HL-60 (cell line): Measurements from ENCODE around the gene CYP4F11.

Experiments used
- GABPA ChIP-seq: IDR thresholded peaks from 2 replicates; pipeline ENCODE4 v1.6.1; 2012; ENCODE audit warnings: low read depth
- POLR2AphosphoS5 ChIP-seq: IDR thresholded peaks from 2 replicates; pipeline ENCODE4 v1.6.1; 2012; ENCODE audit warnings: low read depth
- SPI1 ChIP-seq: IDR thresholded peaks from 2 replicates; pipeline ENCODE4 v1.6.1; 2012; ENCODE audit warnings: low read depth, mild to moderate bottlenecking, borderline replicate concordance
- TF ChIP-seq, protein P1 (sequence below): IDR thresholded peaks from 2 replicates; pipeline ENCODE4 v1.6.1; 2012; ENCODE audit warnings: low read depth; ENCODE audit not compliant: insufficient replicate concordance
- TF ChIP-seq, protein P2 (sequence below): IDR thresholded peaks from one replicate; pipeline ENCODE4 v1.5.1; 2011; ENCODE audit warnings: low read length, control low read depth, inconsistent platforms; ENCODE audit not compliant: insufficient read depth

DNA sequence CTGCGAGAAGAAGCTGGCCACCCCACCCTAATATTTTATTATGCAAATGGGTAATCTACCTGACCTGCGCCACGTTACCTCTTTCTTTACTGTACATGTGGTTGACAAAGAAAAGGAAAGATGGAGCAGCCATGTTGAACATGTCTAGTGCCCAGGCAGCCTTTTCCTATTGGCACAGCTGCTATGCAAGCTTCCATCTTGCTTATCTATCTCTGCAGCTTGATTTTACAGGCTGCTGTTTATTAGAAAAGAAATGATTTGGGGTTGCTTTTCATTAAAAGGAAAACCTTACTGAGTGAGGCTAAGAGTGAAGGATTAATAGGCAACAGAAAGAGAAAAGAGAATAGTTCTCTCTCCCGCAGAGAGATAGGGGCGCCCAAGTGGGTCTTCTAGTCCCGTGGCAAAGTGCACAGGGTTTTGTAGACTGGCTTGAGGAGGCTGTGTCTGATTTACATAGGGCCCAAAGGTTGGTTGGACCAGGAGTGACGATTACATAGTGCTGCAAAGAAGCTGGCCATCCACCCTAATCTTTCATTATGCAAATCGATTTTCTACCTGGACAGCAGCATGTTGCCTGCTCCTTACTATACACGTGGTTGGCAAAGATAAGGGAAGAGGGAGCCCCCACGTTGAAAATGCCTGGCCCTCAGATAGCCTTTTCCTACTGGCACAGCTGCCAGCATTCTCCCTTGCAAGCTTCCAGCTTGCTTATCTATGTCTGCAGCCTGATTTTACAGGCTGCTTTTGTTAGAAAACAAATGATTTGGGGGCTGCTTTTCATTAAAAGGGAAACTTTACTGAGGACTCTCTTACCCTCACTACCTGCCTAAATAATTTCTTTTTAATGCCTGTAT lies 42.7 kb upstream of the CYP4F11 start:
- TF ChIP-seq, protein P1, sequence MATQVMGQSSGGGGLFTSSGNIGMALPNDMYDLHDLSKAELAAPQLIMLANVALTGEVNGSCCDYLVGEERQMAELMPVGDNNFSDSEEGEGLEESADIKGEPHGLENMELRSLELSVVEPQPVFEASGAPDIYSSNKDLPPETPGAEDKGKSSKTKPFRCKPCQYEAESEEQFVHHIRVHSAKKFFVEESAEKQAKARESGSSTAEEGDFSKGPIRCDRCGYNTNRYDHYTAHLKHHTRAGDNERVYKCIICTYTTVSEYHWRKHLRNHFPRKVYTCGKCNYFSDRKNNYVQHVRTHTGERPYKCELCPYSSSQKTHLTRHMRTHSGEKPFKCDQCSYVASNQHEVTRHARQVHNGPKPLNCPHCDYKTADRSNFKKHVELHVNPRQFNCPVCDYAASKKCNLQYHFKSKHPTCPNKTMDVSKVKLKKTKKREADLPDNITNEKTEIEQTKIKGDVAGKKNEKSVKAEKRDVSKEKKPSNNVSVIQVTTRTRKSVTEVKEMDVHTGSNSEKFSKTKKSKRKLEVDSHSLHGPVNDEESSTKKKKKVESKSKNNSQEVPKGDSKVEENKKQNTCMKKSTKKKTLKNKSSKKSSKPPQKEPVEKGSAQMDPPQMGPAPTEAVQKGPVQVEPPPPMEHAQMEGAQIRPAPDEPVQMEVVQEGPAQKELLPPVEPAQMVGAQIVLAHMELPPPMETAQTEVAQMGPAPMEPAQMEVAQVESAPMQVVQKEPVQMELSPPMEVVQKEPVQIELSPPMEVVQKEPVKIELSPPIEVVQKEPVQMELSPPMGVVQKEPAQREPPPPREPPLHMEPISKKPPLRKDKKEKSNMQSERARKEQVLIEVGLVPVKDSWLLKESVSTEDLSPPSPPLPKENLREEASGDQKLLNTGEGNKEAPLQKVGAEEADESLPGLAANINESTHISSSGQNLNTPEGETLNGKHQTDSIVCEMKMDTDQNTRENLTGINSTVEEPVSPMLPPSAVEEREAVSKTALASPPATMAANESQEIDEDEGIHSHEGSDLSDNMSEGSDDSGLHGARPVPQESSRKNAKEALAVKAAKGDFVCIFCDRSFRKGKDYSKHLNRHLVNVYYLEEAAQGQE: no peak
- TF ChIP-seq POLR2AphosphoS5 (no peak), GABPA (no peak), SPI1 (no peak)
- TF ChIP-seq, protein P2, sequence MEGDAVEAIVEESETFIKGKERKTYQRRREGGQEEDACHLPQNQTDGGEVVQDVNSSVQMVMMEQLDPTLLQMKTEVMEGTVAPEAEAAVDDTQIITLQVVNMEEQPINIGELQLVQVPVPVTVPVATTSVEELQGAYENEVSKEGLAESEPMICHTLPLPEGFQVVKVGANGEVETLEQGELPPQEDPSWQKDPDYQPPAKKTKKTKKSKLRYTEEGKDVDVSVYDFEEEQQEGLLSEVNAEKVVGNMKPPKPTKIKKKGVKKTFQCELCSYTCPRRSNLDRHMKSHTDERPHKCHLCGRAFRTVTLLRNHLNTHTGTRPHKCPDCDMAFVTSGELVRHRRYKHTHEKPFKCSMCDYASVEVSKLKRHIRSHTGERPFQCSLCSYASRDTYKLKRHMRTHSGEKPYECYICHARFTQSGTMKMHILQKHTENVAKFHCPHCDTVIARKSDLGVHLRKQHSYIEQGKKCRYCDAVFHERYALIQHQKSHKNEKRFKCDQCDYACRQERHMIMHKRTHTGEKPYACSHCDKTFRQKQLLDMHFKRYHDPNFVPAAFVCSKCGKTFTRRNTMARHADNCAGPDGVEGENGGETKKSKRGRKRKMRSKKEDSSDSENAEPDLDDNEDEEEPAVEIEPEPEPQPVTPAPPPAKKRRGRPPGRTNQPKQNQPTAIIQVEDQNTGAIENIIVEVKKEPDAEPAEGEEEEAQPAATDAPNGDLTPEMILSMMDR: no peak
